IMR-90 (cell line): ENCODE results near the gene TMEM114. TPM values are rescaled to one million over a fixed set of nuclear protein-coding genes. Genes with fewer than 3 reads are reported as not detected.

ENCODE experiments used
- ATAC-seq: fragments of 200-7000 bp; cut with Tn5 transposase; 2 replicates; pipeline ENCODE4 v1.9.1; 2020; ENCODE audit warnings: low read depth, mild to moderate bottlenecking, moderate library complexity
- BruUV-seq: library from RNA; stranded (reverse); fragments of 400-500 nt; replicated peaks from 2 replicates; lab custom pipeline; 2021; lab: Mats Ljungman, UMichigan
- CTCF ChIA-PET: fragments of 300-600 bp; formaldehyde crosslinking; extraction: SDS; loops from one replicate; lab custom pipeline; 2021; ENCODE audit warnings: antibody characterized with exemption; lab: Yijun Ruan, JAX
- POLR2A ChIA-PET: fragments of 300-600 bp; sonication (Branson Sonifier 250); formaldehyde crosslinking; loops from one replicate; lab custom pipeline; 2022; ENCODE audit warnings: antibody characterized with exemption; ENCODE audit not compliant: unreplicated experiment; lab: Charles Lee
- DNase-seq: peaks from one replicate; pipeline ENCODE4 v3.0.0; 2013
- H2AFZ ChIP-seq: replicated peaks from 2 replicates; pipeline ENCODE3; 2013; ENCODE audit warnings: low read length, mild to moderate bottlenecking; ENCODE audit not compliant: poor library complexity
- H2AK5ac ChIP-seq: 2 replicates; pipeline ENCODE4 v1.6.1; 2013; ENCODE audit warnings: low read depth, low read length, inconsistent platforms
- H2AK9ac ChIP-seq: replicated peaks from 2 replicates; pipeline ENCODE3; 2013; ENCODE audit warnings: mild to moderate bottlenecking, low read depth, low read length, moderate library complexity; ENCODE audit not compliant: poor library complexity
- H2BK120ac ChIP-seq: 2 replicates; pipeline ENCODE4 v1.6.1; 2013; ENCODE audit warnings: low read depth, low read length, inconsistent platforms
- H2BK15ac ChIP-seq: 3 replicates; pipeline ENCODE4 v1.6.1; 2013; ENCODE audit warnings: low read depth, low read length, inconsistent platforms
- H2BK20ac ChIP-seq: 2 replicates; pipeline ENCODE4 v1.6.1; 2013; ENCODE audit warnings: low read depth, mild to moderate bottlenecking, inconsistent platforms, low read length, moderate library complexity
- H2BK5ac ChIP-seq: 2 replicates; pipeline ENCODE4 v1.6.1; 2013; ENCODE audit warnings: mild to moderate bottlenecking, low read depth, low read length, inconsistent platforms; ENCODE audit not compliant: poor library complexity, severe bottlenecking
- H3K14ac ChIP-seq: replicated peaks from 2 replicates; pipeline ENCODE4 v1.6.1; 2013; ENCODE audit warnings: low read depth, low read length, inconsistent platforms
- H3K18ac ChIP-seq: 2 replicates; pipeline ENCODE4 v1.6.1; 2013; ENCODE audit warnings: low read depth, low read length, control low read depth
- H3K23ac ChIP-seq: 2 replicates; pipeline ENCODE4 v1.6.1; 2013; ENCODE audit warnings: low read depth, low read length, inconsistent platforms
- H3K27ac ChIP-seq: 2 replicates; pipeline ENCODE4 v1.5.1; 2013; ENCODE audit warnings: mild to moderate bottlenecking, control low read depth, low read length; ENCODE audit not compliant: insufficient read depth
- H3K27me3 ChIP-seq: 2 replicates; pipeline ENCODE4 v1.6.1; 2013; ENCODE audit warnings: low read length; ENCODE audit not compliant: control insufficient read depth, insufficient read depth
- H3K36me3 ChIP-seq: 2 replicates; pipeline ENCODE4 v1.6.1; 2013; ENCODE audit warnings: low read length, mixed read lengths; ENCODE audit not compliant: control insufficient read depth, insufficient read depth
- H3K4ac ChIP-seq: 2 replicates; pipeline ENCODE4 v1.6.1; 2013; ENCODE audit warnings: low read depth, low read length, inconsistent platforms
- H3K4me1 ChIP-seq: 2 replicates; pipeline ENCODE4 v1.6.1; 2013; ENCODE audit warnings: low read length, mixed read lengths; ENCODE audit not compliant: control insufficient read depth, insufficient read depth
- H3K4me2 ChIP-seq: 2 replicates; pipeline ENCODE4 v1.6.1; 2013; ENCODE audit warnings: low read depth, mild to moderate bottlenecking, control low read depth, low read length, moderate library complexity
- H3K4me3 ChIP-seq: 2 replicates; pipeline ENCODE4 v1.5.1; 2013; ENCODE audit warnings: low read depth, mild to moderate bottlenecking, control low read depth, low read length, moderate library complexity; ENCODE audit not compliant: insufficient read depth
- H3K56ac ChIP-seq: 2 replicates; pipeline ENCODE4 v1.6.1; 2013; ENCODE audit warnings: low read length, inconsistent platforms; ENCODE audit not compliant: insufficient read depth; ENCODE audit errors: extremely low read depth
- H3K79me1 ChIP-seq, 2 experiments: 2 replicates each; pipeline ENCODE4 v1.6.1; 2013; ENCODE audit warnings: low read length in 2 of 2, inconsistent platforms in 1 of 2, low read depth in 1 of 2
- H3K9ac ChIP-seq: 2 replicates; pipeline ENCODE4 v1.6.1; 2013; ENCODE audit warnings: low read depth, low read length, control low read depth
- H3K9me1 ChIP-seq: 2 replicates; pipeline ENCODE4 v1.6.1; 2013; ENCODE audit warnings: low read length, inconsistent platforms; ENCODE audit not compliant: insufficient read depth
- H3K9me3 ChIP-seq: 2 replicates; pipeline ENCODE4 v1.6.1; 2013; ENCODE audit warnings: low read length; ENCODE audit not compliant: control insufficient read depth, insufficient read depth
- H4K20me1 ChIP-seq: 2 replicates; pipeline ENCODE4 v1.6.1; 2013; ENCODE audit warnings: low read length, inconsistent platforms; ENCODE audit not compliant: insufficient read depth
- H4K5ac ChIP-seq: 2 replicates; pipeline ENCODE4 v1.6.1; 2013; ENCODE audit warnings: mild to moderate bottlenecking, low read depth, low read length, control low read depth
- H4K8ac ChIP-seq, 2 experiments: 2 replicates each; pipeline ENCODE4 v1.6.1; 2013; ENCODE audit warnings: low read depth in 2 of 2, low read length in 2 of 2, control low read depth in 1 of 2, inconsistent platforms in 1 of 2
- H4K91ac ChIP-seq: 2 replicates; pipeline ENCODE4 v1.6.1; 2013; ENCODE audit warnings: low read depth, low read length, inconsistent platforms; ENCODE audit not compliant: insufficient read depth
- BHLHE40 ChIP-seq: fragments of 150-350 bp; IDR thresholded peaks from 2 replicates; pipeline ENCODE4 v1.6.1; 2016; ENCODE audit warnings: mild to moderate bottlenecking, low read depth, low read length
- CTCF ChIP-seq: conservative IDR thresholded peaks from 2 replicates; pipeline ENCODE4 v1.5.1; 2012; ENCODE audit warnings: mild to moderate bottlenecking, low read depth, low read length, improper control_type of control experiment
- MAZ ChIP-seq: IDR thresholded peaks from 2 replicates; pipeline ENCODE4 v1.6.1; 2012; ENCODE audit warnings: low read depth, mild to moderate bottlenecking, low read length, improper control_type of control experiment, moderate library complexity, borderline replicate concordance
- NFE2L2 ChIP-seq: fragments of 150-350 bp; IDR thresholded peaks from 2 replicates; pipeline ENCODE4 v1.6.1; 2016; ENCODE audit warnings: low read depth, mild to moderate bottlenecking, low read length
- POLR2A ChIP-seq: IDR thresholded peaks from 2 replicates; pipeline ENCODE4 v1.6.1; 2012; ENCODE audit warnings: mild to moderate bottlenecking, low read depth, low read length
- RAD21 ChIP-seq: IDR thresholded peaks from 2 replicates; pipeline ENCODE4 v1.6.1; 2012; ENCODE audit warnings: low read length, improper control_type of control experiment
- USF2 ChIP-seq: fragments of 150-350 bp; IDR thresholded peaks from 2 replicates; pipeline ENCODE4 v1.6.1; 2017; ENCODE audit warnings: mild to moderate bottlenecking, antibody characterized with exemption, low read length, low read depth
- whole genome bisulfite sequencing, 2 experiments: methylation state at CpG; one replicate each; pipeline versions ENCODE4 v1.1.5 to v1.1.7; 2013; ENCODE audit warnings: missing lambda C conversion rate in 2 of 2; ENCODE audit not compliant: insufficient read length in 1 of 2; ENCODE audit errors: extremely low coverage in 2 of 2; 5-methylcytosine and 5-hydroxymethylcytosine counted together
- dilution Hi-C: fragments of 300-500 bp; cut with HindIII; formaldehyde crosslinking; loops from one replicate; pipeline ENCODE4 v1.14.3; 2018; ENCODE audit warnings: low sequenced_read_pairs; ENCODE audit not compliant: unreplicated experiment
- in situ Hi-C: fragments of 300-500 bp; cut with MboI; formaldehyde crosslinking; loops from 3 replicates; pipeline ENCODE4 v1.14.3; 2019; ENCODE audit warnings: low sequenced_read_pairs, inconsistent platforms, mixed read lengths
- intact Hi-C: fragments of 100-400 bp; cut with micrococcal nuclease; formaldehyde crosslinking; loops from 2 replicates; pipeline ENCODE4 v1.10.0; 2022
- polyA plus RNA-seq, 3 experiments: library from polyadenylated mRNA; depleted of rRNA; stranded (reverse); fragments of >200 nt; gene quantifications; 2 replicates each; pipeline ENCODE4 v1.2.3, GENCODE V29; 2012; ENCODE audit warnings: low replicate concordance in 1 of 3
- total RNA-seq: library from RNA; depleted of rRNA; stranded (reverse); fragments of >200 nt; gene quantifications from 2 replicates; pipeline ENCODE4 v1.2.3, GENCODE V29; 2012

TMEM114 gene
- total and polyA plus RNA-seq, 2 of the 4 experiments (the other 2 are of a cell fraction), result not detected

GRCh38 chr16:8551388-8552332 is 38.7 kb downstream of the TMEM114 start:
- Histone ChIP-seq H2AK5ac (no peak overlapping the region), H3K14ac (no peak overlapping the region), H2AK9ac (no peak overlapping the region), H3K27me3 (no peaks in the 10 kb centered on the region), H3K23ac (no peak overlapping the region), H3K4me1 (no peaks in the 10 kb centered on the region), H4K5ac (no peak overlapping the region), H3K56ac (no peak overlapping the region), H3K4ac (no peak overlapping the region), H3K4me3 (no peak overlapping the region), H4K8ac (no peak overlapping the region), H3K9ac (no peak overlapping the region), H2BK120ac (no peak overlapping the region), H4K91ac (no peak overlapping the region), H3K4me2 (no peak overlapping the region), H2AFZ (no peak overlapping the region), H2BK20ac (no peak overlapping the region), H3K36me3 (no peaks in the 10 kb centered on the region), H4K20me1 (no peaks in the 10 kb centered on the region), H2BK15ac (no peak overlapping the region), H3K79me1 (no peaks in the 10 kb centered on the region), H2BK5ac (no peak overlapping the region), H3K27ac (no peak overlapping the region), H3K9me3 (no peaks in the 10 kb centered on the region), H3K18ac (no peak overlapping the region), H3K9me1 (no peaks in the 10 kb centered on the region)
- in situ Hi-C loops, result loop anchor here (25.0 kb wide), 1 partner anchor 586 kb away; no protein-coding TSS in a partner anchor
- ChIA-PET POLR2A (no interaction called here), CTCF (no interaction called here)
- DNase-seq (no peak), ATAC-seq (no peak)
- no CpG with 5 or more reads among the region's 3 CpGs for WGBS, 2 experiments
- intact Hi-C loops, result no loop called here
- TF ChIP-seq BHLHE40 (no peak), USF2 (no peak), MAZ (no peak), CTCF (no peak), NFE2L2 (no peak), POLR2A (no peak), RAD21 (no peak)
- dilution Hi-C loops, result no loop called here
- no TSS peak for BruUV-seq
